ENCODE results near the gene PRKAR2A. TPM values are rescaled to one million over a fixed set of nuclear protein-coding genes. Genes with fewer than 3 reads are reported as not detected.
A peak's percentile ranks its signal among the peaks of the same experiment; 100 is the strongest.

The PRKAR2A gene
- total RNA-seq, 2 donors from 2014 or later, result 26.8 to 28.5 TPM

DNA sequence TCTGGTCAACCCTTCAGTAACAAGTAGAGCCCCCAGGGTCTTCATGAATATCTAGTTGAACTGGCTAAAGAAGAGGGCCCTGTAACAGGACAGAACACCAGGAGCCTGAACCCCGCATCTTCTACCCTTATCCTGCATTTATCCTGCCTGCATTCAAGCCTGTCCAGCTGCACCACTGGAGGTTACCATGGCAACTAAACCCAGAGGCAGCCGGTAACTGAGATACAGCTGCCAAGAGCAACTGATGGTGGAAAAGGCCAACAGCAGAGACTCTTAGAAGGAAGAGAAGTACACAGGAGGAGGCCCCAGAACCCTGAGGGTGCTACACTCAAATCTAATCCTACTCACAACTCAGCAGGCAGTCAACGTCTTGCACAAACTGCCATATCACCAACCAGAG lies 3.7 kb upstream of the PRKAR2A start:
- TF ChIP-seq, protein P1, sequence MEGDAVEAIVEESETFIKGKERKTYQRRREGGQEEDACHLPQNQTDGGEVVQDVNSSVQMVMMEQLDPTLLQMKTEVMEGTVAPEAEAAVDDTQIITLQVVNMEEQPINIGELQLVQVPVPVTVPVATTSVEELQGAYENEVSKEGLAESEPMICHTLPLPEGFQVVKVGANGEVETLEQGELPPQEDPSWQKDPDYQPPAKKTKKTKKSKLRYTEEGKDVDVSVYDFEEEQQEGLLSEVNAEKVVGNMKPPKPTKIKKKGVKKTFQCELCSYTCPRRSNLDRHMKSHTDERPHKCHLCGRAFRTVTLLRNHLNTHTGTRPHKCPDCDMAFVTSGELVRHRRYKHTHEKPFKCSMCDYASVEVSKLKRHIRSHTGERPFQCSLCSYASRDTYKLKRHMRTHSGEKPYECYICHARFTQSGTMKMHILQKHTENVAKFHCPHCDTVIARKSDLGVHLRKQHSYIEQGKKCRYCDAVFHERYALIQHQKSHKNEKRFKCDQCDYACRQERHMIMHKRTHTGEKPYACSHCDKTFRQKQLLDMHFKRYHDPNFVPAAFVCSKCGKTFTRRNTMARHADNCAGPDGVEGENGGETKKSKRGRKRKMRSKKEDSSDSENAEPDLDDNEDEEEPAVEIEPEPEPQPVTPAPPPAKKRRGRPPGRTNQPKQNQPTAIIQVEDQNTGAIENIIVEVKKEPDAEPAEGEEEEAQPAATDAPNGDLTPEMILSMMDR (IDR thresholded peaks at IDR 0.05), result no peak
- H3K27ac ChIP-seq, result no peak overlapping the region
- peaks cover 4% of the 10 kb centered on the region for H3K36me3 ChIP-seq
- H3K27me3 ChIP-seq, result no peaks in the 10 kb centered on the region
- no peaks in the 10 kb centered on the region for H3K9me3 ChIP-seq
- peaks cover 0 to 13% of the 10 kb centered on the region in 2 donors for H3K4me1 ChIP-seq
- H3K4me3 ChIP-seq, result no peak overlapping the region
- DNase-seq (ENCODE audit: low spot score), result no peak

DNA sequence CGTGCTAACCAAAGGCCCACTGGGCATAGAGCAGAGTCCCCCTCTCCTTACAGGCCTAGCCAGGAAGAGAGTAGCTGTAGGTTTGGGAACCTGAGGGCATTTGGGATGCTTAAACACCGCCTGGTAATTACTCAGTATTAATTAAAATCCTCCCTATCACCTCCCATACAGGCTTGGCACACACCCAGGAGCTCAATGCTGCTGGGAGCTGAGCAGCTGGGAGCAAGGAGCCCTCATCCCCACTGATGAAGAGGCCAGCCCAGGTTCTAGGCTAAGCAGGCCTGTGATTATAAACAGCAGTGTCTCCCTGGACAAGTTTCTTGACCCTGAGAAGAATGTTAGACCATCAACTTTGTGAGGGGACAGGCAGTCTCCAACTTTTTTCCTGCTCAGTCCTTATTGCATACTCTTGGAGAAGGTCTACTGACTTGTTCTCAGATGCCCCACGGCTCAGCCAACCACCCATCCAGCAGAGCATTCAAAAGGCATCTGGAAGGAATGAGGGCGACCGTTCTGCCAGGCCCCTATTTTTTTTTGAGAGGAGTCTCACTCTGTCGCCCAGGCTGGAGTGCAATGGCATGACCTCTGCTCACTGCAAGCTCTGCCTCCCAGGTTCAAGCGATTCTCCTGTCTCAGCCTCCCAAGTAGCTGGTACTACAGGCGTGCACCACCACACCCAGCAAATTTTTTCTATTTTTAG lies 1.3 kb upstream of the PRKAR2A start:
- Histone ChIP-seq H3K4me3 (no peak overlapping the region), H3K9me3 (no peaks in the 10 kb centered on the region), H3K27me3 (no peaks in the 10 kb centered on the region), H3K4me1 (peaks cover 0 to 29% of the 10 kb centered on the region in 2 donors), H3K27ac (no peak overlapping the region), H3K36me3 (no peaks in the 10 kb centered on the region)
- DNase-seq (ENCODE audit: low spot score), result no peak
- TF ChIP-seq, protein P1 (IDR thresholded peaks at IDR 0.05), result no peak

DNA sequence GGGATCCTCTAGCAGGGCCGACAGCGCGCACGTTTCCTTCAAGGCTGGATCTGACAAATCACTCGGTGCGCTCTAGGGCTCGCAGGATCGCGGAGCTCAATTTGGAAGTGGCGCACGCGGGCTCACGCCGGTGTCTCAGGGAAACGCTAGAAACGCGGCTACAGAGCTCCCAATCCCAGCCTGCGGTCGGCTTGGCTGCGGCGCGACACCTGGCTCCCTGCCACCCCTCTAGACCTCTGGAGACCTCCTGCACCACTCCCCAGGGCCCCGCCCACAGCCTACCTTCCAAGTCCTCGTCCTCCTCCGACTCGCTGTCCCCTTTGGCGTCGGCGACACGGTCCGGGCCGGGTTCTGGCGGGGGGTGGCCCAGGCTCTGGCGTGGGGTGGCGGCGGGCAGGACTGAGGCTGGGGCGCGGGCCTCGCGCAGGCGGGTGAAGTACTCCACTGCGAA lies 596 bp downstream of the PRKAR2A start:
- Histone ChIP-seq H3K27me3 (no peaks in the 10 kb centered on the region), H3K9me3 (no peaks in the 10 kb centered on the region), H3K36me3 (no peaks in the 10 kb centered on the region), H3K27ac (peak overlapping the region; percentile 93 to 95), H3K4me3 (peak overlapping the region; percentile 61 to 77), H3K4me1 (peaks cover 0 to 29% of the 10 kb centered on the region in 2 donors)
- peak; percentile 86 for DNase-seq (ENCODE audit: low spot score)
- TF ChIP-seq, protein P1 (IDR thresholded peaks at IDR 0.05), result no peak

DNA sequence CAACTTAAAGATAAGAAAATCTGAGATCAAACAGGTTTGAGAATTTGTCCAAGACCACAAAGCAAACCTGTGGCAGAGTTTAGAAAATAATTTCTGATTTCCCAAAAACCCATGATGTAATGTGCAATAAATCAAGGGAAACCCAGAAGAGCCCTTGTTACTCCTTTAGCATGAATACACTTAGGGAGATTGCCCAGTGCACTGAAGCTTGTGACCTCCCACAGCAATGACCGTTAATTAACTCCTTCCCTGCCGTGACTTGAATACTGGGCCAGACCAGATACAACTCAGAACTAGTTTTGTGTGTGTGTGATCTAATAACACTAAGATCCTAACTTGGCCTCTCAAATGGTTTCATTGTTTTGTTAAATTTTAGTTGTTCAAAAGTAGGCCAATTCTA lies 2.5 kb downstream of the PRKAR2A start:
- Histone ChIP-seq H3K4me3 (no peak overlapping the region), H3K36me3 (no peaks in the 10 kb centered on the region), H3K27ac (no peak overlapping the region), H3K27me3 (no peaks in the 10 kb centered on the region), H3K4me1 (peaks cover 0 to 29% of the 10 kb centered on the region in 2 donors), H3K9me3 (no peaks in the 10 kb centered on the region)
- DNase-seq (ENCODE audit: low spot score), result no peak
- TF ChIP-seq, protein P1 (IDR thresholded peaks at IDR 0.05), result no peak

DNA sequence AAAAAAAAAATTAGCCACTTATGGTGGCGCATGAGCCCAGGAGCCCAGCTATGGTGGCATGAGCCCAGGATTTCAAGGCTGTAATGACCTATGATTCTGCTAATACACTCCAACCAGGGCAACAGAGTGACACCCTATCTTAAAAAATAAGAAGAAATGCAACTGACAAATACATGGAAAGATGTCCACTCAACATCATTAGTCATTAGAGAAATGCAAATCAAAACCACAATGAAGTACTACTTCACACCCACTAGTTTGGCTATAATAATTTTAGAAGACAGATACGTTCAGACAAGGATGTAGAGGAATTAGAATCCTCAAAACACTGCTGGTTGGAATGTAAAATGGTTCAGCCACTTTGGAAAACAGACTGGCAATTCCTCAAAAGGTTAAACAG lies 10.5 kb downstream of the PRKAR2A start:
- no peak overlapping the region for H3K27ac ChIP-seq
- H3K27me3 ChIP-seq, result no peaks in the 10 kb centered on the region
- no peaks in the 10 kb centered on the region for H3K4me1 ChIP-seq
- no peaks in the 10 kb centered on the region for H3K36me3 ChIP-seq
- TF ChIP-seq, protein P1 (IDR thresholded peaks at IDR 0.05), result no peak
- no peak for DNase-seq (ENCODE audit: low spot score)
- no peak overlapping the region for H3K4me3 ChIP-seq
- H3K9me3 ChIP-seq, result no peaks in the 10 kb centered on the region
